Panc1 (cell line): ENCODE data around the gene DENND2D. TPM values are rescaled to one million over a fixed set of nuclear protein-coding genes. Genes with fewer than 3 reads are reported as not detected.

Source experiments
- ATAC-seq: fragments of 200-7000 bp; cut with Tn5 transposase; 2 replicates; pipeline ENCODE4 v1.9.1; 2020; ENCODE audit warnings: mild to moderate bottlenecking, moderate library complexity
- BruUV-seq: library from RNA; stranded (reverse); fragments of 400-500 nt; replicated peaks from 2 replicates; lab custom pipeline; 2021; lab: Mats Ljungman, UMichigan
- CTCF ChIA-PET: fragments of 300-600 bp; sonication (Branson Sonifier 250); formaldehyde crosslinking; loops from one replicate; lab custom pipeline; 2022; ENCODE audit warnings: antibody characterized with exemption; lab: Charles Lee
- POLR2A ChIA-PET: fragments of 300-600 bp; sonication (Branson Sonifier 250); formaldehyde crosslinking; loops from one replicate; lab custom pipeline; 2022; ENCODE audit warnings: antibody characterized with exemption; lab: Charles Lee
- DNase-seq: peaks from one replicate; pipeline ENCODE4 v3.0.0-alpha.2; 2010; ENCODE audit warnings: low read depth, low spot score
- H3K27ac ChIP-seq: 2 replicates; pipeline ENCODE4 v1.5.1; 2011; ENCODE audit warnings: mild to moderate bottlenecking, low read length, inconsistent platforms
- H3K27me3 ChIP-seq: fragments of 200-500 bp; sonication (Bioruptor generic); 2 replicates; pipeline ENCODE4 v1.6.0; 2014; ENCODE audit warnings: low read length, inconsistent platforms; ENCODE audit not compliant: control insufficient read depth, insufficient read depth
- H3K36me3 ChIP-seq: fragments of 200-500 bp; sonication (Bioruptor generic); 2 replicates; pipeline ENCODE4 v1.5.1; 2014; ENCODE audit warnings: inconsistent platforms, mild to moderate bottlenecking, low read length, moderate library complexity; ENCODE audit not compliant: control insufficient read depth, insufficient read depth
- H3K4me1 ChIP-seq: 2 replicates; pipeline ENCODE4 v1.5.1; 2011; ENCODE audit warnings: inconsistent platforms, mild to moderate bottlenecking, low read length, moderate library complexity; ENCODE audit not compliant: control insufficient read depth, insufficient read depth
- H3K4me3 ChIP-seq, 2 experiments: 2 replicates each; pipeline ENCODE4 v1.5.1; 2011 to 2012; ENCODE audit warnings: low read depth in 2 of 2, low read length in 2 of 2, mild to moderate bottlenecking in 2 of 2, inconsistent platforms in 1 of 2, moderate library complexity in 1 of 2
- H3K9me3 ChIP-seq: fragments of 200-500 bp; sonication (Bioruptor generic); 2 replicates; pipeline ENCODE4 v1.5.1; 2014; ENCODE audit warnings: low read depth, mild to moderate bottlenecking, inconsistent platforms, low read length, moderate library complexity; ENCODE audit not compliant: control insufficient read depth, insufficient read depth
- POLR2AphosphoS5 ChIP-seq: IDR thresholded peaks from 2 replicates; pipeline ENCODE4 v1.6.1; 2012; ENCODE audit warnings: mild to moderate bottlenecking, low read depth, low read length, moderate library complexity
- SIN3A ChIP-seq: IDR thresholded peaks from 2 replicates; pipeline ENCODE4 v1.6.1; 2012; ENCODE audit warnings: low read depth, mild to moderate bottlenecking, low read length, moderate library complexity, borderline replicate concordance; ENCODE audit not compliant: insufficient read depth
- TCF7L2 ChIP-seq: IDR thresholded peaks from 2 replicates; pipeline ENCODE4 v1.6.1; 2011; ENCODE audit warnings: mild to moderate bottlenecking, low read depth, low read length, inconsistent platforms
- in situ Hi-C: cut with HindIII; loops from 2 replicates; pipeline ENCODE4 v1.10.0; 2016; ENCODE audit warnings: low sequenced_read_pairs, low pct_unique_long_range_greater_than_20kb
- intact Hi-C: fragments of 100-400 bp; cut with micrococcal nuclease; formaldehyde crosslinking; loops from one replicate; pipeline ENCODE4 v1.10.0; 2022; ENCODE audit not compliant: unreplicated experiment
- total RNA-seq: library from RNA; stranded (reverse); gene quantifications from one replicate; pipeline ENCODE4 v1.2.1, GENCODE V29; 2021; ENCODE audit not compliant: unreplicated experiment
- TF ChIP-seq, protein P1 (sequence below), 2 experiments: IDR thresholded peaks; 2 replicates each; pipeline ENCODE4 v1.6.1; 2011 to 2012; ENCODE audit warnings: low read depth in 2 of 2, control low read depth in 1 of 2, low read length in 1 of 2, mild to moderate bottlenecking in 1 of 2, moderate library complexity in 1 of 2; ENCODE audit not compliant: insufficient read depth in 1 of 2
- TF ChIP-seq, protein P2 (sequence below): fragments of 450-650 bp; IDR thresholded peaks from 2 replicates; pipeline ENCODE4 v1.5.1; 2017; ENCODE audit warnings: mild to moderate bottlenecking

The DENND2D gene
- total RNA-seq, 1 experiment from 2014 or later, result 10.4 TPM

DNA sequence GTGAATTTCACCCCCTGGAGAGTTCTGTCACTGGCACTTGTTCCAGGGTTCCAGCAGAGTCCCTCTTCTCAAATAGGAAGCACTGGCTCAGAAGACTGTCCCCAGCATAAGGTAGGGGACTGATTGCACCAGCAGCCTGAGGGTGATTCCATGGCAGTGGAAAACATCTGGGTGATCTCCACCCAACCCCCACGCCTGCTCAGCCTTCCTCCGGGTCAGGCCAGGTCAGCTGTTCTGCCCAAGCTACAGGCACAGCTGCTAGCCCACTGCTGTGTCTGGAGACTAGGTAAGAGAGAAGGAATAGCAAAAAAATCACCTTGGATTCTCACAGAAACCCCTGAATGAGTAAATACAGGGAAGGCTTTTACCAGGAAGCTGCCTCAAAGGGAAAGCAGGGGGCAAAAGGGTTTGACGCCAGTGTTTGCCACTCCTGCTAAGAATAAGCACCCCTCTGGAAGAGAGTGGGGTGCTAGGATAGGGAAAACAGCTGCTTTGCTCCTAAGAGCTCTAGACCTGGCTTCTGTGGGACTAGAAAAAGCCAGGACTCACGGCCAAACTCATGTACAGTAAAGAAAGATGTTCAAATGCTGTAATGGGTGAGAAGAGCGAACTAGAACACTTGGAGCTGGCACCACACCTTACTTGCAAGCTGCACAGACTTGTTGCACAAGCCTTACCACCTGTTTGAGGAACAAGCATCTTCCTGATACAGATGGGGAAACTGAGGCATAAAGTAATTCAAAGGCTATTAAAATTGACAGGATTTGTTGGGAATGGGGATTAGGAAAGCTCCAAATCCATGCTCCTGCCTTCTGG, 1.0 kb upstream of the DENND2D start:
- BruUV-seq, result no TSS peak
- Histone ChIP-seq H3K4me1 (no peaks in the 10 kb centered on the region), H3K27ac (no peak overlapping the region), H3K36me3 (no peaks in the 10 kb centered on the region; the same call in 1 of the 2 replicates), H3K27me3 (peaks cover 2% of the 10 kb centered on the region; the same call in 1 of the 2 replicates), H3K4me3 (no peak overlapping the region), H3K9me3 (no peaks in the 10 kb centered on the region)
- ATAC-seq, result no peak
- ChIA-PET POLR2A (interaction anchor here (0.5 kb wide), 1 partner anchor 76 kb away, joined by 14 read pairs; no protein-coding TSS in a partner anchor), CTCF (interaction anchor here (0.6 kb wide), 1 partner anchor 130 kb away, joined by 8 read pairs; no protein-coding TSS in a partner anchor)
- TF ChIP-seq TCF7L2 (no peak), SIN3A (no peak), POLR2AphosphoS5 (no peak)
- TF ChIP-seq, protein P1, sequence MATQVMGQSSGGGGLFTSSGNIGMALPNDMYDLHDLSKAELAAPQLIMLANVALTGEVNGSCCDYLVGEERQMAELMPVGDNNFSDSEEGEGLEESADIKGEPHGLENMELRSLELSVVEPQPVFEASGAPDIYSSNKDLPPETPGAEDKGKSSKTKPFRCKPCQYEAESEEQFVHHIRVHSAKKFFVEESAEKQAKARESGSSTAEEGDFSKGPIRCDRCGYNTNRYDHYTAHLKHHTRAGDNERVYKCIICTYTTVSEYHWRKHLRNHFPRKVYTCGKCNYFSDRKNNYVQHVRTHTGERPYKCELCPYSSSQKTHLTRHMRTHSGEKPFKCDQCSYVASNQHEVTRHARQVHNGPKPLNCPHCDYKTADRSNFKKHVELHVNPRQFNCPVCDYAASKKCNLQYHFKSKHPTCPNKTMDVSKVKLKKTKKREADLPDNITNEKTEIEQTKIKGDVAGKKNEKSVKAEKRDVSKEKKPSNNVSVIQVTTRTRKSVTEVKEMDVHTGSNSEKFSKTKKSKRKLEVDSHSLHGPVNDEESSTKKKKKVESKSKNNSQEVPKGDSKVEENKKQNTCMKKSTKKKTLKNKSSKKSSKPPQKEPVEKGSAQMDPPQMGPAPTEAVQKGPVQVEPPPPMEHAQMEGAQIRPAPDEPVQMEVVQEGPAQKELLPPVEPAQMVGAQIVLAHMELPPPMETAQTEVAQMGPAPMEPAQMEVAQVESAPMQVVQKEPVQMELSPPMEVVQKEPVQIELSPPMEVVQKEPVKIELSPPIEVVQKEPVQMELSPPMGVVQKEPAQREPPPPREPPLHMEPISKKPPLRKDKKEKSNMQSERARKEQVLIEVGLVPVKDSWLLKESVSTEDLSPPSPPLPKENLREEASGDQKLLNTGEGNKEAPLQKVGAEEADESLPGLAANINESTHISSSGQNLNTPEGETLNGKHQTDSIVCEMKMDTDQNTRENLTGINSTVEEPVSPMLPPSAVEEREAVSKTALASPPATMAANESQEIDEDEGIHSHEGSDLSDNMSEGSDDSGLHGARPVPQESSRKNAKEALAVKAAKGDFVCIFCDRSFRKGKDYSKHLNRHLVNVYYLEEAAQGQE (IDR thresholded peaks at IDR 0.05; ENCODE audit: insufficient read depth in 1 of 2, low read depth in 2 of 2, low read length in 1 of 2), result no peak
- TF ChIP-seq, protein P2, sequence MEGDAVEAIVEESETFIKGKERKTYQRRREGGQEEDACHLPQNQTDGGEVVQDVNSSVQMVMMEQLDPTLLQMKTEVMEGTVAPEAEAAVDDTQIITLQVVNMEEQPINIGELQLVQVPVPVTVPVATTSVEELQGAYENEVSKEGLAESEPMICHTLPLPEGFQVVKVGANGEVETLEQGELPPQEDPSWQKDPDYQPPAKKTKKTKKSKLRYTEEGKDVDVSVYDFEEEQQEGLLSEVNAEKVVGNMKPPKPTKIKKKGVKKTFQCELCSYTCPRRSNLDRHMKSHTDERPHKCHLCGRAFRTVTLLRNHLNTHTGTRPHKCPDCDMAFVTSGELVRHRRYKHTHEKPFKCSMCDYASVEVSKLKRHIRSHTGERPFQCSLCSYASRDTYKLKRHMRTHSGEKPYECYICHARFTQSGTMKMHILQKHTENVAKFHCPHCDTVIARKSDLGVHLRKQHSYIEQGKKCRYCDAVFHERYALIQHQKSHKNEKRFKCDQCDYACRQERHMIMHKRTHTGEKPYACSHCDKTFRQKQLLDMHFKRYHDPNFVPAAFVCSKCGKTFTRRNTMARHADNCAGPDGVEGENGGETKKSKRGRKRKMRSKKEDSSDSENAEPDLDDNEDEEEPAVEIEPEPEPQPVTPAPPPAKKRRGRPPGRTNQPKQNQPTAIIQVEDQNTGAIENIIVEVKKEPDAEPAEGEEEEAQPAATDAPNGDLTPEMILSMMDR, result no peak
- no peak for DNase-seq
- intact Hi-C loops, result no loop called here
- in situ Hi-C loops, result no loop called here

DNA sequence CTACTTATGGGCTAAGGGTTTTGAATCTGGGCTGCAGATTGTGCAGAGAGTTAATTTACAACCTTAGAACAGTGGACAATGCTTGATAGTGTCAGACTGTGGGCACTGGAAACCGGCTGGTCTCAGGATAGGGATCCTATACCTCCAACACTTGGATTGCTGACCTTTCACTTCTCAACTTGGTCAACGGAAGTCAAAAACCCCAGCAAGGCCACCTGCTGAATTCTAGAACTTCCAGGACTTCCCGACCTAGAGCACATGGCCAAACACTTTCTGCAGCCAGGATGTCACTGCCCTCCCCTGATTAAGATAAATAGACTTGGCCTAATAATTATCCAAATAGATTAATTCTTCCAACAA, 336 bp upstream of the DENND2D start:
- no peaks in the 10 kb centered on the region; the same call in 1 of the 2 replicates for H3K36me3 ChIP-seq
- TF ChIP-seq, protein P1 (IDR thresholded peaks at IDR 0.05; ENCODE audit: insufficient read depth in 1 of 2, low read depth in 2 of 2, low read length in 1 of 2), result no peak
- no peak for TF ChIP-seq POLR2AphosphoS5
- TF ChIP-seq SIN3A, result no peak
- ChIA-PET CTCF (no interaction called here), POLR2A (no interaction called here)
- no peak overlapping the region for H3K4me3 ChIP-seq
- in situ Hi-C loops (no loop called here), intact Hi-C loops (no loop called here)
- ATAC-seq (no peak), DNase-seq (no peak)
- peaks cover 2% of the 10 kb centered on the region; the same call in 1 of the 2 replicates for H3K27me3 ChIP-seq
- no peaks in the 10 kb centered on the region for H3K4me1 ChIP-seq
- no peak overlapping the region for H3K27ac ChIP-seq
- H3K9me3 ChIP-seq, result no peaks in the 10 kb centered on the region
- no TSS peak for BruUV-seq
